ENCODE data around the gene FAM149B1. TPM values are rescaled to one million over a fixed set of nuclear protein-coding genes. Genes with fewer than 3 reads are reported as not detected.

Gene FAM149B1
- polyA plus RNA-seq, 1 donor (not counting 4 experiments of a cell fraction or from before 2014, with no cell fraction given), result 22.2 TPM

DNA sequence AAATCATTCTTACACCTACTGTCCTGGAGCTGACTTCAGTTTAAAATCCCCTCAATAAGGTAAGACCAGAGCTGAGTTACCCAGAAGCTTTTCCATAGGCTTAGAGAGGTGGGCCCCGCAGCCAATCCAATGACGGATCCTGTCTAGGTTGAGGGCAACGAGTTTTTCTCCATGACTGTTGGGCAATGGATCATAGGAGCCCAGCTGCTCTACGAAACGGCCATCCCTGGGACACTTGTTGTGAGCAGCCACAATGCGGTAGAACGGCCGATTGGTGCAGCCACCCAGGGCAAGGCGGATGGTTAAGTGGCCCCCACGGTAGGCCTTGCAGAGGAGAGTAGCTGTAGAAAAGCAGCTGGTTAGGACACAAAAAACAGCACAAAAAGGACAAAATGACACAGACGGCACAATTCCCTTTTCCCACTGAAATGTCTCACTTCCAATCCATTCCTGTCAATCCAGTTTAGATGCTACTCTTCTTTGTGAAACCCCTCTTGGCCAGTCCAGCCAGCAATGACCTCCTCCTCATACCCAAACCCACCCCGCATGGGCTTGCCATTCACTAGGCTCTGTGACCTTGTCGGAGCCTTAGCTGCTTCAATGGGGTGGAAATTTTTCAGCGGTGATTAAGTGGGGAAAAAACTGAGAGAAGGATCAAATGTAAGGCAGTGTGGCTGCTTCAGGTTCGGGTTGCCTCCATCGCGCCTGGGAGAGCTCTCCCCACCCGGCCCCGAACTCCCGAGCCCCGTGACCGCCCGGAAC lies 83.9 kb downstream of the FAM149B1 start:
- dilution Hi-C loops (cut with MboI; ENCODE audit: extremely low pct_ligation_motif_present, low sequenced_read_pairs), result loop anchor here (25.0 kb wide), 1 partner anchor 135 kb away; no protein-coding TSS in a partner anchor
- Histone ChIP-seq H3K9me1 (ENCODE audit: control insufficient read depth, extremely low read depth, insufficient read depth, low read length) (no peaks in the 10 kb centered on the region), H4K20me1 (ENCODE audit: control insufficient read depth, extremely low read depth, insufficient read depth, low read length) (no peaks in the 10 kb centered on the region), H3K4me2 (ENCODE audit: control insufficient read depth, extremely low read depth, insufficient read depth, low read depth, low read length) (peak overlapping the region; percentile 77), H3K36me3 (ENCODE audit: control insufficient read depth in 2 of 2, extremely low read depth in 1 of 2, insufficient read depth in 2 of 2, low read length in 2 of 2) (peaks cover 6 to 27% of the 10 kb centered on the region in 2 experiments), H3K27me3 (ENCODE audit: control insufficient read depth, extremely low read depth, insufficient read depth, low read length) (no peaks in the 10 kb centered on the region), H3K4me3 (ENCODE audit: control insufficient read depth in 2 of 3, extremely low read depth in 1 of 3, insufficient read depth in 2 of 3, low read depth in 1 of 3, low read length in 3 of 3) (peak overlapping the region; percentile 68 to 89 (median 72)), H3K4me1 (ENCODE audit: control insufficient read depth, extremely low read depth, insufficient read depth, low read length) (peaks cover 21% of the 10 kb centered on the region), H3K79me2 (ENCODE audit: control insufficient read depth, insufficient read depth, low read length) (peaks cover 49% of the 10 kb centered on the region), H3K9ac (ENCODE audit: control insufficient read depth, extremely low read depth, insufficient read depth, low read length) (peak overlapping the region; percentile 94), H3K9me3 (ENCODE audit: control insufficient read depth, low read depth, low read length) (no peaks in the 10 kb centered on the region), H2AFZ (ENCODE audit: control insufficient read depth, low read length) (peak overlapping the region; percentile 86), H3K27ac (ENCODE audit: control insufficient read depth, insufficient read depth, low read length) (peak overlapping the region; percentile 94)
- FAIRE-seq, result no peak
- DNase-seq (ENCODE audit: low read depth, low spot score), result no peak
- TF ChIP-seq, protein P1, sequence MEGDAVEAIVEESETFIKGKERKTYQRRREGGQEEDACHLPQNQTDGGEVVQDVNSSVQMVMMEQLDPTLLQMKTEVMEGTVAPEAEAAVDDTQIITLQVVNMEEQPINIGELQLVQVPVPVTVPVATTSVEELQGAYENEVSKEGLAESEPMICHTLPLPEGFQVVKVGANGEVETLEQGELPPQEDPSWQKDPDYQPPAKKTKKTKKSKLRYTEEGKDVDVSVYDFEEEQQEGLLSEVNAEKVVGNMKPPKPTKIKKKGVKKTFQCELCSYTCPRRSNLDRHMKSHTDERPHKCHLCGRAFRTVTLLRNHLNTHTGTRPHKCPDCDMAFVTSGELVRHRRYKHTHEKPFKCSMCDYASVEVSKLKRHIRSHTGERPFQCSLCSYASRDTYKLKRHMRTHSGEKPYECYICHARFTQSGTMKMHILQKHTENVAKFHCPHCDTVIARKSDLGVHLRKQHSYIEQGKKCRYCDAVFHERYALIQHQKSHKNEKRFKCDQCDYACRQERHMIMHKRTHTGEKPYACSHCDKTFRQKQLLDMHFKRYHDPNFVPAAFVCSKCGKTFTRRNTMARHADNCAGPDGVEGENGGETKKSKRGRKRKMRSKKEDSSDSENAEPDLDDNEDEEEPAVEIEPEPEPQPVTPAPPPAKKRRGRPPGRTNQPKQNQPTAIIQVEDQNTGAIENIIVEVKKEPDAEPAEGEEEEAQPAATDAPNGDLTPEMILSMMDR (optimal IDR thresholded peaks at IDR 0.05 in 1 of 3, IDR thresholded peaks at IDR 0.05 in 1 of 3, conservative IDR thresholded peaks at IDR 0.05 in 1 of 3; ENCODE audit: extremely low read depth in 1 of 3, insufficient read depth in 2 of 3, low read length in 3 of 3), result no peak

DNA sequence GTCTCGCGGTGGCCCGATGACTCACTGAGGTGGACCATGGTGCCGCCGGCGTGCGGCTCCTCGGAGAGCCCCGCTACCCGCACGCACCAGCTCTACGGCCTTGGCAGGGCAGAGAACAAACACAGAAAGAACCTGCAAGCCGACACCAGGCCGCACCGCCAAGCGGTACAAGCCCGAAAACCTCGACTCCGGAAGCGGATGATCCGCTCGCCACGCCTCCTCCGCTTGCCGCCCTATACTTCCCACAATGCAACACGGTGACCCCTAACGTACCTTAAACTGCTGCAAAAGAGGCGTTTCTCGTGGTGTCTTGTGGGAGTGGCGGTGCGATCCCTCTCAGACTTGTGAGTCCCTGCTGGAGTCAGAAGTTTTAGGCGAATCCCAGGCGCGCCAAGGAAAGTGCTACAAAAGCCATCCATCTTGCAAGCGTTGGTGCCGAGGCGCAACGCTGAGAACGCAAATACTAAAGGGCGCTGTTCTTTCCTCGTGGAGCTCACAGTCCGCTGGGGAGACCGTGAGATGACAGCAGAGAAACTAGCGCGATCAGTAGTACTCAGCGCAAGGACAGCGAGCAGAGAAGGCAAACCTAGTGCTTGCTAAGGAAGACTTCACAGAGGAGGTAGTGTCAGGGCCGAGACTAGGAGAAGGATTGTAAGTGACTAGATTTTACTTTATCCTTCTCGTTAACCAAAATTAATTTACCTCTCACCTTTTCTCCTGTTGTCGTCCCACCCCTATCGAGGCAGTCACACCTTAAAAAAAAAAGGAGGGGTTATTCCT lies 84.7 kb downstream of the FAM149B1 start, which contains the start of gene MRPS16:
MRPS16 (minus strand) TSS at position 200 of the 780 bp plus-strand sequence; CDS start at position 38, 162 bp downstream.
- TF ChIP-seq, protein P1 (optimal IDR thresholded peaks at IDR 0.05 in 1 of 3, IDR thresholded peaks at IDR 0.05 in 1 of 3, conservative IDR thresholded peaks at IDR 0.05 in 1 of 3; ENCODE audit: extremely low read depth in 1 of 3, insufficient read depth in 2 of 3, low read length in 3 of 3), result no peak
- no peak for TF ChIP-seq EZH2 (IDR thresholded peaks at IDR 0.05; ENCODE audit: low read length)
- H3K79me2 ChIP-seq (ENCODE audit: control insufficient read depth, insufficient read depth, low read length), result peaks cover 49% of the 10 kb centered on the region
- H3K27ac ChIP-seq (ENCODE audit: control insufficient read depth, insufficient read depth, low read length), result peak within 1 kb of the TSS; percentile 94
- H3K9me1 ChIP-seq (ENCODE audit: control insufficient read depth, extremely low read depth, insufficient read depth, low read length), result no peaks in the 10 kb centered on the region
- no peaks in the 10 kb centered on the region for H3K27me3 ChIP-seq (ENCODE audit: control insufficient read depth, extremely low read depth, insufficient read depth, low read length)
- H3K4me1 ChIP-seq (ENCODE audit: control insufficient read depth, extremely low read depth, insufficient read depth, low read length), result peaks cover 18% of the 10 kb centered on the region
- peaks cover 6 to 25% of the 10 kb centered on the region in 2 experiments for H3K36me3 ChIP-seq (ENCODE audit: control insufficient read depth in 2 of 2, extremely low read depth in 1 of 2, insufficient read depth in 2 of 2, low read length in 2 of 2)
- peak within 1 kb of the TSS; percentile 86 for H2AFZ ChIP-seq (ENCODE audit: control insufficient read depth, low read length)
- peak within 1 kb of the TSS; percentile 94 for H3K9ac ChIP-seq (ENCODE audit: control insufficient read depth, extremely low read depth, insufficient read depth, low read length)
- no peaks in the 10 kb centered on the region for H4K20me1 ChIP-seq (ENCODE audit: control insufficient read depth, extremely low read depth, insufficient read depth, low read length)
- FAIRE-seq (peak; percentile 86), DNase-seq (ENCODE audit: low read depth, low spot score) (peak; percentile 91)
- H3K9me3 ChIP-seq (ENCODE audit: control insufficient read depth, low read depth, low read length), result no peaks in the 10 kb centered on the region
- H3K4me2 ChIP-seq (ENCODE audit: control insufficient read depth, extremely low read depth, insufficient read depth, low read depth, low read length), result peak within 1 kb of the TSS; percentile 86
- dilution Hi-C loops (cut with MboI; ENCODE audit: extremely low pct_ligation_motif_present, low sequenced_read_pairs), result loop anchor here (25.0 kb wide), 1 partner anchor 135 kb away; no protein-coding TSS in a partner anchor
- peak within 1 kb of the TSS; percentile 68 to 89 (median 72) for H3K4me3 ChIP-seq (ENCODE audit: control insufficient read depth in 2 of 3, extremely low read depth in 1 of 3, insufficient read depth in 2 of 3, low read depth in 1 of 3, low read length in 3 of 3)

Measured in keratinocyte (primary cell).